ENCODE measurements around the gene PRKN.

The PRKN gene

DNA sequence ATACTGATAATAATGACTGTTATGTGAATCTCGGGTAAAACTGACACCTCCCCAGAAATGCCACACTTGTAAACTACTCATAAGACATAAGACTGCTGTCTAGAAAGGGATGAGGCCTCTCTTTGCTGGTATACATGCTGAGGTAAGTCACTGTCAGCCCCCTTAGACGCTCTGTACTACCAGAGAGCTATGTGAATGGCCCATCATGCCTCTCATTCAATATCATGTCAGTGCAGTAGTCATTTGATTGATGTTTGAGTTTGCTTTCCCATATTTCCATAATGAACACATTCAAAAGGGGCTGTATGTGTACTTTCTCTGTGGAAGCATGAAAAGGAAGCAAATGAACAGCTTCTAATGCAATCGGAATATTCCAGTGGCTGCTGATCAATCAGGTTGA, 1334.3 kb downstream of the PRKN start:
- DNase-seq: no peak

DNA sequence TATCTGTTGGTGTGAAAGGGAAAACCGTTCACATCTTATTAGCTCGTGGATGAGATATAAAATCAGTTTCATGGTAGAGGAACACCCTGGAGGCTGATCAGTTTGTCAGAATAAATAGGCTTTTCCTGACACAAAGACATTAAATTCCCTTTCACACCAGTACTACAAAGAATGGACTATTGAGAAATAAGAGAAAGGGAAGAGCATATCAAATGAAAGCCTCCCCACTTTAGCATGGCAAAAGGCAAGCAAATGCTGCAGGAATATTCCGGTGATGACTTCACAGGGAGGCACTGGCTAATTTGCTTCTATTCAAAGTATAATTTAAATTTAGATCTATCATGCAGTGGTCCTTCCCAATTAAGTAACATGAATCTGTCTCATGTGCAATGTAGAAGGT, 1337.8 kb downstream of the PRKN start:
- no peak for DNase-seq

DNA sequence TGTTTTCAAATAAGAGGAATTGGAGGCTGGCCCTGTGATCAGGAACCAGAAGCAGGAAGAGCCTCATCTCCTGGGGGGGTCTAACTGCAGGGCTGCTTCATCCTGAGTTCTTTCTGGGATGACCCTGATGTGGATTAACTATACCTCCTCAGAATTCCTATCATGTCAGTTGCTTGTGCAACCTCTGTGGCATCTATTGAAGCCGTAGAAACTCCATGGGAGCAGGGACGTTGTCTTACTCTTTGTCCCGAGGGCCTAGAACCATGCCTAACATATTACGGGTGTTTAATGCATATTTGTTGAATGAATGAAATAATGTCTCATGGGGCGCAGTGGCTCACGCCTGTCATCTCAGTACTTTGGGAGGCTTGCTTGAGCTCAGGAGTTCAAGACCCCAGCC, 1343.6 kb downstream of the PRKN start:
- no peak for DNase-seq

DNA sequence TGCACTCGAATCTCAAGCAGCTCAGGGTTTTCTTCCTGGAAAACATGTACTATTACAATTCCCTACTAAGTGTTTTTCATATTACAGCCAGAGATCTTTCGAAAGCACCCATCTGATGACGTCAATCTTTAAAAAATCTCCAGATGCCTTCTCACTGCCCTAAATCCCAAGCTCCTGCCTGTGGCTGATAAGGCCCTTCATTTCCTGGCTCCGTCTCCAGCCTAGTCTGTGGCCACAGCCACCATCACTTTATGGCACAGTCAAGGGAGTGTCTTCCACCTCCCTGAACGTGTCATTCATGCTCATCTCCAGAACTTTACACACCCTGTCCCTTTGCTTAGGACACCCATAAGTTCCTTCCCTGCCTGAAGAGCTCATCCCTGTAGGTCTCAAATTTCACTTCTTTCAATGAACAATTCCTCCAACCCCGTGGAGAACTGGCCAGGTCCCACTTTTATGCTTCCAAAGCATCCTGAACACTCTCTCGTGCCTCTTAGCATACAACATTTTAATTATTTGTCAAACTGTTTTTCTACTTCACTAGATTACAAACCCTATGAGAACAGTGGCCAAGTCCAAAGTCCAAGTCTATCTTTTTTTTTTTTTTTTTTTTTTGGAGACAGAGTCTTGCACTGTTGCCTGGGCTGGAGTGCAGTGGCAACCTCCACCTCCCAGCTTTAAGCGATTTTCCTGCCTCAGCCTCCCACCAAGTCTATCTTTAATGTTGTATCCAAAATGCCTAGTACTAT, 1347.6 kb downstream of the PRKN start:
- DNase-seq: no peak

DNA sequence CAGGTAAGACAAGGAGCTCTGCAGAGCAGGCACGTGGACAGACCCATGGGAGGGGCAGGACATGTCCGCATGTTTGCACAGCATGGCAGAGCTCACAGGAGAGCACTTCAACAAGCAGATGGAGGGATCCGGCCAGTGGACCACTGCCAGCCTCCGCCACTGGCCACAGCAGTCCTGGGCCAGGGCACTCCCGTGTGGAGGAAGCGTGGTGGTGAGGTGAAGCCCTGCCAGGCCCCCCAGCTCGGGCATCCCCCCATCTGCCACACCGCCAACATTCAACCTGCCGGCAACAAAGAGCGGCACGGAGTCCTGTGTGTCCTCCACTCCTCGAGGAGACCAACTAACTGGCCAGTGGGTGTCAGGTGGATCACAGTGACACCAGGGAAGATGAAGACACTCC, 1349.5 kb downstream of the PRKN start:
- no peak for DNase-seq

DNA sequence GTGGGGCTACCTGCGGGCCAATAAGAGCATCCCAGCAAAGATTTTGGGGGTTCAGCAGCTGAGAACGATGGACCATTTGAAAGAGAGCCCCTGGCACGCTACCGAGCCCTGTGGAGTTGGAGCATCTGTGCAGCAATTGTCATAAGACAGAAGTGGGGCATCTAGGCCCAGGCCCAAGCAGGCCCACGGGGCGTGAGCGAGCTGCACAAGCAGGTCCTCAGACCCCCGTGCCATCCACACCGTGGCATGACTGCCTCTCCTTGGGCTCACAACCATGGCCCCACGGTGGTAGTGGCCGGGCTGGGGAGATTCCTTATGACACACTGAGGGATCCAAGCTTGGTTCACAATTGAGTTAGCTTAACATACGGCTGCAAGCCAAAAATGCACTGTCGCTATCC, 1350.5 kb downstream of the PRKN start:
- DNase-seq: no peak

DNA sequence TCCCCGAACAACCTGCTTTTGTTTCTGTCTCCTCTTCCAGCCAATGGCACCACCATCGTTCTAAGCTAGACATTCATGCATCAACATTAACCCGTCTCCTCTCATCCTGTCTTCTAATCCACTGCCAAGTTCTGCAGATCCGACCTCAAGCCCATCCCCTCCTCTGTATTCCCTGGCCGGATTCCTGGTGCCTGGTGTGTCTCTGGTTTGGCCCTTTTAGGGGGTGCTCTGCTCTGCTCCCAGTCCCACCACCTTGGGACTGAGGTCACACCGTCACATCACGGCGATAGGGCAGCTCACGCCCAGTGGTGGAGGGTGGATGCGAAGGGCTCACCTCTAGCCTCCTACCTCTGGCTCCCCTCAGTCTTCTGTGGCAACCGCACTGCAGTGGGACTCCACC, 1351.2 kb downstream of the PRKN start:
- no peak for DNase-seq

DNA sequence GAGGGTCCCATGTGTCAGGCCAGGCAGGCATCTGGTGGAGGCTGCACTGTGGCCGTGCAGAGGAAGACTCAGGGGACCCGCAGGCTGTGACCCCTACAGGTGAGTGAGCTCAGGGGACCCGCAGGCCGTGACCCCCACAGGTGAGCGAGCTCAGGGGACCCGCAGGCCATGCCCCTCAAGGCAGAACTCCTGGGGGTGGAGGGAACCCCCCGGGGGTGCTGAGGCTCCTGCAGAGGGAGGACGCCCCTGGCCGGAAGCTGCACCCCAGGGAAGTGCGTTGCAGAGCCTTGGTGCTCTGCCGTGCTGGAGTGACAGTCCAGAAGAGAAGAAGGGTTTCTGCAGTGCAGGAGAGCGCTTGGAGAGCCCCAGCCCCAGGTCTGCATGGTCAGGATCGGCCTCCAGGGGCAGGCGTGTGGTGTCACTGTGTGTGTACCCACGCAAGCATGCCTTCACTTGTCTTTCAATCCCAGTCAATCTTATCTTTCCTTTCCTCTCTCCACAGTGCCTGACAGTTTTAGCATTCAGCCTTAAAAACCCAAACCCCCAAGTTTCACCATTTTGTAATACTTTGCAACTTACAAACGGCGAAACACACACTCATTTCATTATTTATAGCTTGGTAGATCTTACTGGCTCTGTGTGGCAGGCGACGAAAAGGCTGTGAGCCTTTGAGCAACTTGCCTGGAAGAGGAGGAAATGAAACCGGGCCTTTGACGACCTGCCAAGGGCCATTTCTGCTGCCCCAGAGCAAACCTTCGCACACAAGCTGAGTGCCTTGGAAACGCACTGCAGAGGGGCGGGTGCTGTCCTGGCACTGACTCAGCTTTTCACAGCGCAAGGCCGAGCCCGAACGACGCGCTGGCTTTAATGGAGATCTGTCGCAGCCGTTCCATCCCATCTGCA, 1352.3 kb downstream of the PRKN start:
- DNase-seq: no peak

DNA sequence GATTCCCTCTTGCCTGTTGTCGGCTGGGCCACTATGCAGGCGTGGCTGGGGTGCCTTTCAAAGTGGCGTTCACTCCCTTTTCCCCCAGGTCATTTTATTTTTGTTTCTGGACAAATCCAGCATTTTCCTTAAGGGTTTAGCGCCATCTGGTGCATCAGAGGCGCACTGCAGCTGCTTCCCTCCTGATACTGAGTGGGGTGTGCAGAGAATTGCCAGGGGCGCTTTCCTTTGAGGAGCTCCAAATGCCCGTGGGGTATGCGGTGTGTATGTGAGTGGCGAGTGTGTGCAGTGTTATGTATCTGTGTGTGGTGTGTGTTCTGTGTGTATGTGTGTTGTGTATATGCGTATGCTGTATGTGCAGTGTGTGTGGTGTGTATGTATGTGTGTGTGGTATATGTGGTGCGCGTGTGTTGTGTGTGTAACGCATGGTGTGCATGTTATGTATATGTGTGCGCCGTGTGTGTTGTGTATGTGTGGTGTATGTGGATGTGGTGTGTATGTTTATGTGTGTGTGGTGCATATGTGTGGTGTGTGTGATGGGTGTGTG, 1353.6 kb downstream of the PRKN start:
- peak; percentile 85 for DNase-seq

DNA sequence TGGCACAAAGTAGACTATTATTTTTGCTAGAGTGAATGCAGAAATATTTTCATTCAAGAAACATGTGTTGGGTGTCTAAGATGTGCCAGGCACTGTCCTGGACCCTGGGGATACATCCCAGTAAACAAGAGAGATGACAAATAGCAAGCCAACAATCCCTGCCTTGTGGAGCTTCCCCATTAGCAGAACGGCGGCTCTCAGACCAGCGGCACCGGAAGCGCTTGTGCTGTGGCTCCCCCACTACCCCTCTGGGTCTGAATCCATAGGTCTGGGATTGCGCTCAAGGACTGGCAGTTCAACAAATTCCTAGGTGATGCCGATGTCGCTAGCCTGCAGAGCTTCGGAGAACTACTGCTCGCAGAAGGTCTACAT, 1355.2 kb downstream of the PRKN start:
- no peak for DNase-seq

DNA sequence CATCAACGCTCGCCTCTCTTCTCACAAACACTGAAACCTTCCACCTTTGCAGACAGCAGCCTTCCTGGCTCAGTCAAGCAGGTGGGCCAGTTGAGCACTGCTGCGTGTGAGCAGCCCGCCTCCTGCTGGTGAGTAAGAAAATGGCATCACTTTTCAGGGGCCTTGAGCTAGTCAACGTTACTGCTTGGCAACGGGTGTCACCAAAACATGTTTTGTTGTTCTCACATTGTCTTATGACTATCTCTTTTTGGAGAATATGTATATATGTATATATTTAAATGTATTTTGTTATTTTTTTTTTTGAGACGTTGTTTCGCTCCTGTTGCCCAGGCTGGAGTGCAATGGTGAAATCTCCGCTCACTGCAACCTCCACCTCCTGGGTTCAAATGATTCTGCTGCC, 1356.7 kb downstream of the PRKN start:
- DNase-seq: peak; percentile 88

DNA sequence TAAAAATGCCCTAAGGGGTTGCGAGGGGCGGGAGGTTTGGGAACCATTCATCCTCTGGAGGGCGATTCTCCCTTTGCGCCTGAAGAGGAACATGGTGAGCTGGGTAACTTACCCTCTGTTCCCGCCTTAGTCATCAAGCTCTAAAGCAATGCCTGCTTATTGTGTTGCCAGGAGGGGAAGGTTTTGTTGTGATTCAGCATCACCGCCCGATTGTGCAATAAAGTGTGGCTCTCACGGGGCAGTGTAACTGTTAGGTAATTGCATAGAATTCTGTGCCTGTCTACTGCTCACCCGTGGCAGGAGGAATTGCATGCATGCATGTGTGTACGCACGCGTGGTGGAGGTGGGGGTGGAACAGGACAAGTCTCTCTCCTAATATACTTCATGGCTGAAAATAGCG, 1358.2 kb downstream of the PRKN start:
- no peak for DNase-seq

DNA sequence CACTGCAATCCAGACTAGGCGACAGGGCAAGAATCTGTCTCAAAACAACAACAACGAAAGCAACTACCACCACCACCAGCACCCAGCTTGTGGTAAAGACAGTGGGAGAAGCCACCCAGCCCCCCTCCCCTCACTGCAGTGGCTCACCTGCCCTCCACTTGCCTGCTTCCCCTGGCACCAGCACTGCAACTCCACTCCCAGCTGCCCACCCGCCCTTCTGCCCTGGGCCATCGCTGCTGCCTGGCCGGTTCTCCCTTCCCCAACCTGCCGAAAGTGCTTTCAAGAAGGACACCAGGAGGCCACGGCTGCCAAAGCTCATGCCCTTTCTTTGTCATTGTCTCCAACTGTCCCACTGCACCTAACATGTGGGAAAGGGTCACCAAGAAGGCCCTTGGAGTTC, 1359.1 kb downstream of the PRKN start:
- DNase-seq: no peak

DNA sequence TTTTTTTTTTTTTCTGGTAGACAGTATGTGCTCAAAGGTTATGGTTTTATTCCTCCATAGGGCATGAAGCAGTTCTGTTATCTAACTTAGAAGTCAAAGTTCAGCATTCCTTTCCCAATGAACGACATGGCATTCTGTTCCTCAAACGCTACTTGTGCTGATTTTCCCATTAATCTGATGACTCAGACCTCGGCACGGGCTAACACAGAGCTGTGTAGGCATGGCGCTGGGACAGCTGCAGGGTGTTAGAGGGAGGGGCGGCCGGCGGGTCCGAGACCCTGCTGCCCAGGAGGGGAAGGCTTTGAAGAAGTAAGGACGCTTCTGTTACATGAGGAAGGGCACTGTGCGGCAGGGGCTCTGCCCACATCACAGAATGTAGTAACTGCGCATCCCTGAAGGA, 1360.1 kb downstream of the PRKN start:
- no peak for DNase-seq

DNA sequence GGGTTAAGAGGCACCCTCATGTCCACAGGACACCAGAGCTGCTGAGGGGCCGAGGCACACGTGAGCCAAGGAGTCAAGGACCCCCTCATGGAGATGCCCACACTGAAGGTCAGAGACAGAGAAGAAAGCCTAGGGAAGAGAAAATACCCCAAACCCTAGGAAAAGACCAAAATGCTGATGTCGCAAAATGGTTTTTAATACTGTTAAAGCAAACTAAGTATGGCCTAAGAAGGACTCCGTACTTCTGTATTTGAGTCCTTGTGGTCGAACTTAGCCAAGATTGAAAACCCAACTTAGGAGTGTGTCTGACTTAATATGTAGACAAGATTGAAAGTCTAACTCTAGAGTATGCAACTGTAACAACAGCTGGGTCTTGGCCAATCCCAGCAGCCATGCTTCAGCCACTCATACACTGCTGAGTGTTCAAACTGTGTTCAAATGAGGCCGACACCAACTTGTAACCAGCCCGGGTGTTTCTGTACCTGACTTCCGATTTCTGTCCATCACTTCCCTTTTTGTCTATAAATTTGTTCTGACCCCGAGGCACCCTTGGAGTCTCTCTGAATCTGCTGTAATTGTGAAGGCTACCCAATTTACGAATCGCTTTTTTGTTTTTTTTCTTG, 1361.2 kb downstream of the PRKN start:
- no peak for DNase-seq

DNA sequence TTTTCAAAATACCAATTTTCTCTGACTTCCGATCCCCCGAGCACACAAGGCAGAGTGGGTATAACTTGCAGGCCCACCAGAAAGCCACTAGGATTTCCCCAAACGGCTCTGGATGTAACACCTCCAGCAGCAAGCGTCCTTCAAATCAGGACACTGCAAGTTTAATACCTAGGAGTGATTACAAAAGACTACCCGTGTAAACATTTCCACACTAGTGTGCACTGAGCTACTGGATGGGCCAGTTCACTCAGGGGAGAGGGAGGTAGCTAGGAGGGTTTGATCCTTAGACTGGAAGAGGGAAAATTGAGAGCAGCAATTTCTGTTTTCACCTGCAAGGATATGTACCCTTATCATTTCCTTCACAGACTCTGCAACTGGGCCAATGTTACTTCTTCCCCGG, 1361.9 kb downstream of the PRKN start:
- DNase-seq: no peak

DNA sequence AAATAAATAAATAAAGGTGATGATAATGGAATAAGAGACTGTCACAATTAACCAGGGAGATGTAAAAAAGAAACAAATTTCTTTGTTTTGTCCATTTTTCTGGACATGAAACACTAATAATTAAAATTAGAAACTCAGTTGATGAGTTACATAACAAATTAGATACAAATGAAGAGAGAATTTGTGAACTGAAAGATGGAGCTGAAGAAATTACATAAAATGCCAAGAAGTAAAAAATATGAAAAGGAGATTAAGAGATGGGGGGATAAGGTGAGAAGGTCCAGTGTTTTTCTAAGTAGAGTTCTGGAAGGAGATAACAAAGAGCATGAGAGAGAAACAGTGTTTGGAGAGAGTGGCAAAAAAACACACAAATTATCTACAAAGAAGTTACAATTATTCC, 1364.3 kb downstream of the PRKN start:
- DNase-seq: no peak

DNA sequence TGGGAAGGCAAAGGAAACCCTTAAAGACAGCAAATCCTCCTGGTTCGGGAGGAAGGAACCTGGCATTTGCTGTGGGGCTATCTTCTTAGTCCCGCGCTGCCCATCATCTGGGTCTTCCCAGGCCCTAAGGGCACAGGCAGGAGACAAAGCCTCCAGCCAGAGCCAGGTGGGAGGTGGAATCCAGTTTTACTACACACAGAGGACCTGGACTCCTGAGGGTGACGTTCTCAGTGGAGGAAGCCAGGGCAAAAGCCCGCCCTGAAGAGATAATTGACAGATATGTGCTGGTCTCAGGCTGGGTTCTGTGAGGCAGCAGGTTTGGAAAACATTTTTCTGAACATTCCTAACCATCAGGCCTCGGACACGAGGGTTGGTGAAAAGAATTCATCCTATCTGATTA, 1365.3 kb downstream of the PRKN start:
- no peak for DNase-seq

DNA sequence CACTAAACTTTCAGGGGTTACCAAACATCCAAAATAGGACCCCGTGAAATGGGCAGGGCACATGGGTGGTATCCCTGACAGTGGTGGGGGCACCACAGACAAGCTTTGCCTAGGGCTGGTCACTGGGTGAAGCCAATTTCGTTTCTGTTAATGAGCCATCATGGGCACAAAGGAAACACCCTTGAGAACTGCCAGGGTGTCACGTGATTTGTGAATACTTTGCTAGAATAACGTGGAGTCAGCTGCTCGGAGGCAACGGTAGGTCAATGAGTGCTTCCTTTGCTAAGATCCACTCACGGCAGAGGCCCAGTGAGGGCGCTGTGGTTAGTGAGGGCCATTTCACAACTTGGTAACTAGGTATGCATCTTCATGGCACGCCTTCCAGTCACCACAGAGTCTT, 1366.0 kb downstream of the PRKN start:
- DNase-seq: no peak

DNA sequence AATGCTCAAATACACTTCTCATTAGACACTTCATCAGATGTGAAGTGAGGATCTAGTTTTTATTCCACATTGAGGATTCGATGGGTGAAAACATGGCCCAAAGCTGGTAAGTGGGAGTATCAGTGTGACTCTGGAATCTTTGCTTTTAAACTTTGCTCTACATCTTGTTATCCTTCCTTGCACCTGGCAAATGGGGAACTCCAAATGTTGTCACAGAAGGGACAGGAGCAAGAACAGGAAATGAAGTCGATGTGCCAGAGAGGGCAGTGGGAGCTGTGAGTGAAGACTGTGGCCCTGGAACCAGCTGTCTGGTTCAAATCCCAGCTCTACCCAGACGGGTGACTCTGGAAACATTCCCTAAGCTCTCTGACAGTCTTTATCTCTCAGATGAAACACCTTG, 1367.0 kb downstream of the PRKN start:
- no peak for DNase-seq

DNA sequence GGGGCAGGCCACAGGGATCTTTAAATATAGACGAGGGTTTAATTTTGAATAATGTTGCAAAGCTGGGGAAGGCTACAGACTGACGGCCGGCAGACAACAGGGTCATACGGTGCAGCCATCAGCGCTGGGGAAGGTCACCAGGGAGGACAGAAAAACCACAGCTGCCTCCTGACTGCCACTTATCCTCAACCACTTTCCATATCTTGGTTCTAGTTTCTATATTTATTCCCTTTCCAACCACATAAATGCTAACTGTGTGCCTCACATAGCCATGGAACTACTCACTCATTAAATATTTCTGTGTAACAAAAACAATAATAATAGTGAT, 1368.0 kb downstream of the PRKN start:
- no peak for DNase-seq

DNA sequence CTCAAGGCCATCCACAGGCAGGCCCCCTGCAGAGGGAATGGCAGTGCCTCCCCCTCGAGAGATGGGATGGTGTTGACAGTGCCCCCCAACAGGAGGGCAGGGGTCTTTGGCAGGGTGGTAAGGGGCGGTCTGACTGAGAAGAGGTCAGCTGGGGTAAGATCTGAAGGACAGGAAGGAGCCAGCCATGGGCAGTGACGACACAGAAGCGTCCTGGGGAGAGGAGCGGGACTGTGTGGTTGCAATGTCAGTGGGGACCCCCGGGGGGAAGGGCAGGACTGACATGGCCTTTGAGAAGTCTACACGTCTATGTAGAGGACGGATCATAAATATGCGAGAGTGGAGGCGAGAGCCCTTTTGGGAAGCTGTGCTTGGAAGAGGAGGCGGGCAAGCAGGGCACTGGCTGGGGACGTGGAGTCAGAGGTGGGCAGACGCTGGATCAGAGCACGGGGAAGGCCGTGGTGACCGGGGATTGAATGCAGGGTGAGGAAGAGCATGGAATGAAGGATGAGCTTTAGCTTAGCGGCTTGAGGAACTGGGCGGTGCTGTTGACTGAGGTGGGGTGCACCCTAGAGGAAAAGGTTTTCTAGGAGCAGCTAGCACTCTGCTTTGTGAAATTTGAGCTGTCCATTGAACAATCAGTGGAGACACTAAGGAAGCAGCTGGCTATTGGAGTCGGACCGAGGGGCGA, 1371.3 kb downstream of the PRKN start:
- DNase-seq: no peak

DNA sequence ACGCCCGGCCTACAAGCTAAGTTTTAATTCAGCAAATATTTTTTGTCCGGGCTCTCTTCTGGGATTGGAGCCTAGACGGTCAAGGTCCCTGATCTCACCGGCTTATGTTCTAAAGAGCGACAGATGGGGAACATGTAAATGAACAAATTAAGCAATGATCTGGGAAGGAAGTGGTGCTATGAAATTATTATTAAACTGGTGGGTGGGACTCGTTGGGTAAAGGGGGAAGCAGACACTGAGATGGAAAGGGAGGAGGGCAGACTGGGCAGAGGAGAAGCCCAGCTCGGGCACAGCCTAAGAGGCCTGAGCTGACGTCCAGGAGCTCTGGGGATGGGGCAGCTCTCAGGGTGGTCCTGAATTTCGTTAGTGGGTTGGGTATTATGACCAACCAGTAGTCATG, 1371.9 kb downstream of the PRKN start:
- DNase-seq: no peak
